ENCODE data around the gene PDE4B. TPM values are rescaled to one million over a fixed set of nuclear protein-coding genes. Genes with fewer than 3 reads are reported as not detected.

The PDE4B gene
- total and polyA plus RNA-seq, 2 of the 13 experiments (the other 11 are each of a cell fraction or from before 2014, with no cell fraction given), result not detected

GRCh38 chr1:65942476-65942875 lies 149.8 kb downstream of the PDE4B start:
- CTCF ChIA-PET (ENCODE audit: low intra/inter-chr PET ratio, low total read pairs), result no interaction called here
- TF ChIP-seq MIER2 (CRISPR knock-in tag; IDR thresholded peaks at IDR 0.05) (no peak), ZNF569 (CRISPR knock-in tag; IDR thresholded peaks at IDR 0.05; ENCODE audit: borderline replicate concordance) (no peak), HOXD1 (CRISPR knock-in tag; IDR thresholded peaks at IDR 0.05) (no peak), ZNF790 (CRISPR knock-in tag; IDR thresholded peaks at IDR 0.05; ENCODE audit: borderline replicate concordance) (no peak), RBM22 (optimal IDR thresholded peaks at IDR 0.05; ENCODE audit: low read length) (no peak), ATF7-NPFF (CRISPR knock-in tag; IDR thresholded peaks at IDR 0.05; ENCODE audit: low read depth) (no peak), RFXAP (CRISPR knock-in tag; IDR thresholded peaks at IDR 0.05; ENCODE audit: borderline replicate concordance) (no peak), ZNF3 (CRISPR knock-in tag; IDR thresholded peaks at IDR 0.05) (no peak), PHF20 (CRISPR knock-in tag; IDR thresholded peaks at IDR 0.05) (no peak), SKI (IDR thresholded peaks at IDR 0.05; ENCODE audit: partially characterized antibody) (no peak)
- TF ChIP-seq, protein P1, sequence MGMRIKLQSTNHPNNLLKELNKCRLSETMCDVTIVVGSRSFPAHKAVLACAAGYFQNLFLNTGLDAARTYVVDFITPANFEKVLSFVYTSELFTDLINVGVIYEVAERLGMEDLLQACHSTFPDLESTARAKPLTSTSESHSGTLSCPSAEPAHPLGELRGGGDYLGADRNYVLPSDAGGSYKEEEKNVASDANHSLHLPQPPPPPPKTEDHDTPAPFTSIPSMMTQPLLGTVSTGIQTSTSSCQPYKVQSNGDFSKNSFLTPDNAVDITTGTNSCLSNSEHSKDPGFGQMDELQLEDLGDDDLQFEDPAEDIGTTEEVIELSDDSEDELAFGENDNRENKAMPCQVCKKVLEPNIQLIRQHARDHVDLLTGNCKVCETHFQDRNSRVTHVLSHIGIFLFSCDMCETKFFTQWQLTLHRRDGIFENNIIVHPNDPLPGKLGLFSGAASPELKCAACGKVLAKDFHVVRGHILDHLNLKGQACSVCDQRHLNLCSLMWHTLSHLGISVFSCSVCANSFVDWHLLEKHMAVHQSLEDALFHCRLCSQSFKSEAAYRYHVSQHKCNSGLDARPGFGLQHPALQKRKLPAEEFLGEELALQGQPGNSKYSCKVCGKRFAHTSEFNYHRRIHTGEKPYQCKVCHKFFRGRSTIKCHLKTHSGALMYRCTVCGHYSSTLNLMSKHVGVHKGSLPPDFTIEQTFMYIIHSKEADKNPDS (CRISPR knock-in tag; IDR thresholded peaks at IDR 0.05), result no peak
- TF ChIP-seq, protein P2, sequence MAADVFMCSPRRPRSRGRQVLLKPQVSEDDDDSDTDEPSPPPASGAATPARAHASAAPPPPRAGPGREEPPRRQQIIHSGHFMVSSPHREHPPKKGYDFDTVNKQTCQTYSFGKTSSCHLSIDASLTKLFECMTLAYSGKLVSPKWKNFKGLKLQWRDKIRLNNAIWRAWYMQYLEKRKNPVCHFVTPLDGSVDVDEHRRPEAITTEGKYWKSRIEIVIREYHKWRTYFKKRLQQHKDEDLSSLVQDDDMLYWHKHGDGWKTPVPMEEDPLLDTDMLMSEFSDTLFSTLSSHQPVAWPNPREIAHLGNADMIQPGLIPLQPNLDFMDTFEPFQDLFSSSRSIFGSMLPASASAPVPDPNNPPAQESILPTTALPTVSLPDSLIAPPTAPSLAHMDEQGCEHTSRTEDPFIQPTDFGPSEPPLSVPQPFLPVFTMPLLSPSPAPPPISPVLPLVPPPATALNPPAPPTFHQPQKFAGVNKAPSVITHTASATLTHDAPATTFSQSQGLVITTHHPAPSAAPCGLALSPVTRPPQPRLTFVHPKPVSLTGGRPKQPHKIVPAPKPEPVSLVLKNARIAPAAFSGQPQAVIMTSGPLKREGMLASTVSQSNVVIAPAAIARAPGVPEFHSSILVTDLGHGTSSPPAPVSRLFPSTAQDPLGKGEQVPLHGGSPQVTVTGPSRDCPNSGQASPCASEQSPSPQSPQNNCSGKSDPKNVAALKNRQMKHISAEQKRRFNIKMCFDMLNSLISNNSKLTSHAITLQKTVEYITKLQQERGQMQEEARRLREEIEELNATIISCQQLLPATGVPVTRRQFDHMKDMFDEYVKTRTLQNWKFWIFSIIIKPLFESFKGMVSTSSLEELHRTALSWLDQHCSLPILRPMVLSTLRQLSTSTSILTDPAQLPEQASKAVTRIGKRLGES (CRISPR knock-in tag; IDR thresholded peaks at IDR 0.05; ENCODE audit: borderline replicate concordance), result no peak
- BruUV-seq (replicated peaks), result no TSS peak

More at GRCh38 chr1:65942476-65942875, 149.8 kb downstream of the PDE4B start:
- WGBS (ENCODE audit: low lambda C conversion rate), result 3% methylated on average over 1 of the region's 1 CpG
- no peak overlapping the region for H2AFZ ChIP-seq (ENCODE audit: low read length)
- H3K4me3 ChIP-seq (replicated peaks in 1 of 3; ENCODE audit: insufficient read depth in 1 of 3, low read depth in 2 of 3, low read length in 3 of 3), result no peak overlapping the region
- no peaks in the 10 kb centered on the region for H3K4me1 ChIP-seq (ENCODE audit: insufficient read depth, low read length)
- peaks cover 14% of the 10 kb centered on the region; the same call in 1 of the 2 replicates for H3K9me3 ChIP-seq (ENCODE audit: low read length)
- DNase-seq (ENCODE audit: low spot score) (no peak), FAIRE-seq (no peak), ATAC-seq (no peak)
- intact Hi-C loops (cut with micrococcal nuclease; ENCODE audit: unreplicated experiment) (no loop called here), in situ Hi-C loops (cut with HindIII; ENCODE audit: extremely low pct_ligation_motif_present, low pct_unique_long_range_greater_than_20kb) (no loop called here)
- no peak overlapping the region for H3K27ac ChIP-seq (ENCODE audit: extremely low read length, insufficient read depth, low read length)
- no peak overlapping the region for H3K9ac ChIP-seq (ENCODE audit: insufficient read depth, low read depth, low read length)
- no peaks in the 10 kb centered on the region for H4K20me1 ChIP-seq (ENCODE audit: insufficient read depth, low read length)
- POLR2A ChIA-PET, result no interaction called here
- H3K4me2 ChIP-seq (ENCODE audit: low read depth, low read length), result no peak overlapping the region
- H3K36me3 ChIP-seq (replicated peaks in 1 of 2; ENCODE audit: control insufficient read depth in 1 of 2, insufficient read depth in 2 of 2, low read length in 2 of 2), result no peaks in the 10 kb centered on the region
- H3K27me3 ChIP-seq (ENCODE audit: control insufficient read depth in 1 of 2, insufficient read depth in 2 of 2, low read length in 2 of 2), result no peaks in the 10 kb centered on the region
- H3K79me2 ChIP-seq (ENCODE audit: insufficient read depth, low read length), result no peaks in the 10 kb centered on the region

Data from HepG2 (cell line).